ENCODE measurements around the gene ALAS1.

- TF ChIP-seq CTCF (IDR thresholded peaks at IDR 0.05) (no peak), POLR2A (IDR thresholded peaks at IDR 0.05) (no peak)
Measured at GRCh38 chr3:52149021-52149420, 48.9 kb upstream of the ALAS1 start.

All from body of pancreas (tissue), 4 donors.